GOT3 (cell line): ENCODE data around the gene GMEB1.
"Not testable (repeated sequence)": the region's sequence is repeated elsewhere in the genome, so short reads cannot be mapped to it uniquely, and the experiment has no call there.

Experiments
- DNase-seq: peaks from one replicate; lab custom pipeline; 2025; ENCODE audit warnings: mixed read lengths; lab: John Stamatoyannopoulos, UW

Gene GMEB1, protein sequence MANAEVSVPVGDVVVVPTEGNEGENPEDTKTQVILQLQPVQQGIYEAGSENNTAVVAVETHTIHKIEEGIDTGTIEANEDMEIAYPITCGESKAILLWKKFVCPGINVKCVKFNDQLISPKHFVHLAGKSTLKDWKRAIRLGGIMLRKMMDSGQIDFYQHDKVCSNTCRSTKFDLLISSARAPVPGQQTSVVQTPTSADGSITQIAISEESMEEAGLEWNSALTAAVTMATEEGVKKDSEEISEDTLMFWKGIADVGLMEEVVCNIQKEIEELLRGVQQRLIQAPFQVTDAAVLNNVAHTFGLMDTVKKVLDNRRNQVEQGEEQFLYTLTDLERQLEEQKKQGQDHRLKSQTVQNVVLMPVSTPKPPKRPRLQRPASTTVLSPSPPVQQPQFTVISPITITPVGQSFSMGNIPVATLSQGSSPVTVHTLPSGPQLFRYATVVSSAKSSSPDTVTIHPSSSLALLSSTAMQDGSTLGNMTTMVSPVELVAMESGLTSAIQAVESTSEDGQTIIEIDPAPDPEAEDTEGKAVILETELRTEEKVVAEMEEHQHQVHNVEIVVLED

GRCh38 chr1:28668191-28668955, at the start of gene GMEB1:
Gene GMEB1 (plus strand): TSS chr1:28668784. CDS start chr1:28683613, 14,829 bp downstream.
- DNase-seq: peak; percentile 60

GRCh38 chr1:28631713-28632112, 36.9 kb upstream of the GMEB1 start:
- DNase-seq: no peak

DNA sequence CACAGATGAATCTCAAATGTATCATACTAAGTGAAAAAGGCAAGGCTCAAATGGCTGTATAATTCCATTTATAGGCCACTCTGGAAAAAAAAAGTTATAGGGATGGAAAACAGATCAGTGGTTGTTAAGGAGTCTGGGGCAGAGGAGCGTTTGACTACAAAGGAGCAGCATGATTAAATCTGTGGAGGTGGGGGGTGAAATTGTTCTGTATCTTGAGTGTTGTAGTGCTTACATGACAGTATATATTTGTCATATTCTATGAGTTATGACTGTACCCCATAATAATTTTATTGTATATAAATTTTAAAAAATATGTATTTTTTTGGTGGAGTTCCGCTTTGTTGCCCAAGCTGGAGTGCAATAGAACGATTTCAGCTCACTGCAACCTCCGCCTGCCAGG, 36.0 kb upstream of the GMEB1 start:
- no peak for DNase-seq

- DNase-seq: no peak
Observed at GRCh38 chr1:28640766-28641165, 27.8 kb upstream of the GMEB1 start.

DNA sequence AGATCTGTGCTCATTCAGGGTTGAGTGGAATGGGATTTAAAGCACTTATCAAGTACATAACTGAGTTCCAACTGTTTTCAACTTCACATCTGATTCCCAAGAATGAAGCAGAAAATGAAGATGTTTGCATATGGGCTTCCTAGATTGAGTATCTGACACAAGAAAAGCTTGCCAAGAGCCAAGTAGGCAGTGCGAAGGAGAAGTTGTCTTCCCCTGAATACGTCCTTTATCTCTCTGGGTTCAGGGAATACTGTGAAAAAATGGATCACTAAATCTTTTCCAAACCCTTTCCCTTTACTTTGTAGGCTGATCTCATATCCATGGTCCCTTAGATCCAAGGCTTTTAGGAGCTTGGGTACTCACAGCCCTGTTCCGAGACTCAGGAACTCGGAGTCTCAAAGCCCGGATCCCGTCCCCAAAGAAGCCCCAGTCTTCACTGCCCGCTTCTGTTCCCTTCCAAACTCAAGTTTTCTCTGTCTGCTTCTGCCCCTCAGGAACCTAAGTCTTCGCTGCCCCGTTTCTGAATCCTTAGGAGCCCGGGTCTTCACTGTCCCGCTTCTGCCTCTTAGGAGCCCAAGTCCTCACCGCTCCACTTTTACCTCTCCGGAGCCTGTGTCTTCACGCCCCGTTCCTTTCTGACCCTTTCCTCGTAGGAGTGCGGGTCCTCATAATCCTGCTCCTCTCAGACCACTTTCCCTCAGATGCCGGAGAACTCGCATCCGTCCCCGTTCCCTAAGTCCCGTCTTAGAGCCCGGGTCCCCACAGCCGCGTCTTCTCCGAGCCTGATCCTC, 26.3 kb upstream of the GMEB1 start:
- DNase-seq: no peak

DNA sequence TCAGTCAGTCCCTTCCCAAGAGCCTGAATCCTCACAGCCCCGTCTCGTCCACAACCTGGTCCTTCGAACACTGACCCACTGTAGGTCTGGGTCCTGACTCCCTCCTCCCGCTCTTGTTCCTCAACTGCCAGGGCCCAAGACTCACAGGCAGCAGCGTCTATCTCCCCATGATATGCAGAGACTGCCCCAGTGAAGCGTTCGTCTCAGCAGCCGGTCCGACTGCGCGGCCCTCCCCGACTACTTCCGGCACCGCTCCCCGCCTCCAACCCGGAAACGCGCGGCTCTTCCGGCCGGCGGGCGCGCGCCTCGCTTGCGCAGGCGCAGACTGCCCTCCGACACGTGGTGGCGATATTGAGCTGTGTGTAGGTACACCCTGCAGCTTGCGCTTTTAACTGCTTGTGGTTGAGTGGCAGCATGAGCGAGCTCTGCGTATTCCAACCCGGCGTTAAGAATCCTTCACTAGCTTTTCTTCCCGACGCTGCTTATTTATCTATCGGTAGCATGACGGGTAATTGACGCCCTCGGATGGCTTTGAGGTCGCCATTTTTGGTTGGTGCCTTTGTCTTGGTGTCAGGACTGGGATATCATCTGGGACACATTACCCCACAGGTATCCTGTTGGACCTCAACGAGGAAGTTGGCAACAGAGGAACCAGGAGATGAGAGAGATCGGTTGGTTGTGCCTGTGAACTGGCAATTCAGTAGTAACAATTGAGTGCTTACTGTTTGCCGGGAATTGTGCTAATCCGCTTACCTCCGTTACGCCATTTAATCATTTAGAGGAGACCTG, 25.5 kb upstream of the GMEB1 start, which contains the start of gene TAF12:
TAF12 (minus strand) TSS at position 221 of the 789 bp plus-strand sequence. CDS start 20,986 bp downstream, outside the sequence.
- DNase-seq: peak; percentile 62

GRCh38 chr1:28644494-28644893, 24.1 kb upstream of the GMEB1 start:
- DNase-seq: no peak

- DNase-seq: not testable (repeated sequence)
Observed at GRCh38 chr1:28645406-28645805, 23.2 kb upstream of the GMEB1 start.

DNA sequence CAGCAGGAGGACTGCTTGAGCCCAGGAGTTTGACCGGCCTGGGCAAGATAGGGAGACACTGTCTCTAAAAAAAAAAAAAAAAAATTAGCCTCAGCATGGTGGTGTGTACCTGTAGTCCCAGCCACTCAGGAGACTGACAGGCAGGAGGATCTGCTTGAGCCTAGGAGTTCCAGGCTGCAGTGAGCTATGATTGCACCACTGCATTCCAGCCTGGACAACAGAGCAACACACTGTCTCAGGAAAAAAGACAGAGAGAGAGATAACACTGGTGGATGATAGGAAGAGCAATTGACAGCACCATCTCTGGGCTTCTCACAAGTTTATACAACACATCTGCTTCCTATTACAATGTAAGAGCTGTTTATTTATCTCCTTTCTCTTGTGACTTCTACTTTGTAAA, 22.5 kb upstream of the GMEB1 start:
- no peak for DNase-seq

GRCh38 chr1:28648008-28648473, 20.5 kb upstream of the GMEB1 start:
- peak; percentile 66 for DNase-seq

DNA sequence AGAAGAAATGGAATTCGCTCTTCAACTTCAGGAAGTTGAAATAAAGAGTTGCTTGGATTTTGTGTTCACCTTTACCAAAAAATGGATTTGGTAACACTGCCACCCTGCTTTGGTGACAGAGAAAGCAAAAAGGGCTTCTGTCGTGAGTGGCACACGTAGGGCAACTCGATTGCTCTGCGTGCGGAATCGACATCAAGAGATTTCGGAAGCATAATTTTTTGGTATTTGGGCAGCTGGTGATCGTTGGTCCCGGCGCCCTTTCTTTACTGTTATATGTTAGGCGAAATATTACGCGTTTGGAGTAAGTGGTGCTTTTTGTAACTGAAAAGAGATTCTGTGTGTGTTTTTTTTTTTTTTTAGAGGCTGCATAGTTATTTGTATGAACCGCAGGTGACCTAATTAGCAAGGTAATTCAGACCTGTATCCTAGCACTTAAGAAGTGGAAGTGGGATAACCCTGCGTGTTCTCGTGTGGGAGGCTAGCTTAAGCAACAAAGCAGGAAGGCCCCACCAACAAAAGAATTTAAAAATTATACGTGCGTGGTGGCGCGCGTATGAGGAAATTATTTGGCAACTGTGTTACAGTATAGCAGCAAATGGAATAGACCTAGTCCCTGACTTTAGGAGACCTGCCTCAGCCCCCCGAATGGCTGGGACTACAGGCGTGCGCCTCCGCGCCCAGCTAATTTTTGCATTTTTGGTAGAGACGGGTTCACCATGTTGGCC, 19.9 kb upstream of the GMEB1 start, which contains the start of gene RNU11:
RNU11 (plus strand) TSS at position 127 of the 725 bp plus-strand sequence.
- peak; percentile 84 for DNase-seq

- DNase-seq: not testable (repeated sequence)
Observed at GRCh38 chr1:28653063-28653462, 15.5 kb upstream of the GMEB1 start.

- not testable (repeated sequence) for DNase-seq
Observed at GRCh38 chr1:28653870-28654269, 14.7 kb upstream of the GMEB1 start.

DNA sequence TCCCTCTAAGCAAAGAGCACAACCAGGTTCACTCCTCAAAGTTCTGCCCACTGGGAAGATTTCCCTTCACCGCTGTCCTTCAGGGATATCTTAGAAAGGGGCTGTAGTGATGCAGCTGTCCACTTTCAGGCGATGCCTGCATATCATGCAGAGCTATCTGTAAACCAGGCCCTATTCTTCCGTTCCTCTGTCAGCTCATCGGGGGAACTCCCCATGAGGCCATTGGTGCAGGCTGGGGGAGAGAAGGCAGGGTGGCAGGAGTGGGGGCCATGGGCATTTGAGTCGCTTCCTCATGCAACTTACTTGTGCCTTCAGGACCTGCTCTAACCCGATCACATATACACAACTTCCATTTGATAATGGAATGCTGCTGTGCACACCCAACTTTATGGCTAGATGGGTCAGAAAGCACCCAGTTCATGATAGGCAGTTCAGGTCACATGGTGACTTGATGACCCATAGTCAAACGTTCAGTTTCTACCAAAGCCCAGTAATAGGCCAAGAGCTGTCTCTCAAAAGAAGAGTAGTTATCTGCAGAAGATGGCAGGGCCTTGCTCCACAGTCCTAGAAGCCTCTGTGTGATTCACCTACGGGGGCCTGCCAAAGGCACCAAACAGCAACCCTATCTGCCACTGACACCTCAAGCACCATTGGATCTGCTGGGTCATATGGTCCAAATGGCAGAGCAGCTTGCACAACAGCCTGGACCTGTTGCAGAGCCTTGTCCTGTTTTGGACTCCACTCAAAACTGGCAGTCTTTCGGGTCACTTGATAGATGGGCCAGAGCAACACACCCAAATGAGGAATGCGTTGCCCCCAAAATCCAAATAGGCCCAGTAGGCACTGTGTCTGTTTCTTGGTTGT, 12.9 kb upstream of the GMEB1 start:
- not testable (repeated sequence) for DNase-seq

DNA sequence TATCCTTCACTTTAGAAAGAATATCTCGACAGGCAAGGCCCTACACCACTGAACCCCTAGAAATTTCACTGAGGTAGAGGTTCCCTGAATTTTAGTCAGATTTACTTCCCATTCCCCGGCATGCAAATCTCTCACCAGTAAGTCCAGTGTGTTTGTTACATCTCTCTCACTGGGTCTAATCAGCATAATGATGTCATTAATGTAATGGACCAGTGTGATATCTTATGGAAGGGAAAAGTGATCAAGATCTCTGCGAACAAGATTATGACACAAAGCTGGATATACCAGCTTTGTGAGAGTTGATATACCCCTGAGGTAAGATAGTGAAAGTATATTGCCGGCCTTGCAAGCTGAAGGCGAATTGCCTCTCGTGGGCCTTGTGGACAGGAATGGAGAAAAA, 12.2 kb upstream of the GMEB1 start:
- no peak for DNase-seq

GRCh38 chr1:28663871-28664470, 4.6 kb upstream of the GMEB1 start:
- DNase-seq: no peak

DNA sequence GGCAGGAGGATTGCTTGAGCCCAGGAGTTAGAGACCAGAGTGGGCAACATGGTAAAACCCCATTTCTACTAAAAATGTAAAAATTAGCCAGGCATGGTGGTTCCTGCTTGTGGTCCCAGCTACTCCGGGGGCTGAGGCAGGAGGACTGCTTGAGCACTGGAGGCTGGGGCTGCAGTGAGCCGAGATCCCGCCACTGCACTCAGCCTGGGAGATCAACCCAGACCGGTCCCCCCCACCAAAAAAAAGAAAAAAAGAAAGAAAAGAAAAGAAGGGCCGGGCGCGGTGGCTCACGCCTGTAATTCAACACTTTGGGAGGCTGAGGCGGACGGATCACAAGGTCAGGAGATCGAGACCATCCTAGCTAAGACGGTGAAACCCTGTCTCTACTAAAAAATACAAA, 1.8 kb upstream of the GMEB1 start:
- DNase-seq: no peak

- no peak for DNase-seq
Observed at GRCh38 chr1:28668956-28669723, 556 bp downstream of the GMEB1 start.
